Measurements from ENCODE around the gene ERICH6.

Gene ERICH6

DNA sequence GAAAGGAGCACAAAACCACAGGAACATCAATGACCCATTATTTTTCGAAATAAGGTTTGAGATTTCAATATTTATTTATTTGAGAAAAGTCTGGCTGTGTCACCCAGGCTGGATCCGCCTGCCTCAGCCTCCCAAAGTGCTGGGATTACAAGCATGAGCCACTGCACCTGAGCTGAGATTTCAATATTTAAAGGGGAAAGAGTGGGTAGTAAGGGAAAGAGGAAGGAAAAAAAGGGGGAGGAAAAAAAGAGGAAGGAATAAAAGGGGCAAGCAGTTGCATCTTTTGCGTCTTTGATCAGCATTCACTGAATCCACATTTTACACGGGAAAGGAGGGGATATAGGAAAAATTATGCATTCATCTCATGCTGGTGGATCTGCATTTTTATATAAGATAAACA is 47.4 kb downstream of the ERICH6 start:
- Histone ChIP-seq H3K27me3 (ENCODE audit: insufficient read depth, low read length) (no peaks in the 10 kb centered on the region), H2AK5ac (ENCODE audit: low read length) (no peak overlapping the region), H3K4me2 (ENCODE audit: low read length) (no peak overlapping the region), H4K8ac (ENCODE audit: low read depth, low read length) (no peak overlapping the region), H4K12ac (ENCODE audit: low read depth, low read length) (no peak overlapping the region), H3K36me3 (ENCODE audit: control insufficient read depth in 1 of 2, insufficient read depth in 2 of 2, low read length in 2 of 2) (no peaks in the 10 kb centered on the region), H2BK120ac (ENCODE audit: insufficient read depth, low read length, poor library complexity) (no peak overlapping the region), H3K9ac (ENCODE audit: low read length) (no peak overlapping the region), H3K4me1 (ENCODE audit: control insufficient read depth in 1 of 2, insufficient read depth in 2 of 2, low read length in 2 of 2) (no peaks in the 10 kb centered on the region), H2BK12ac (ENCODE audit: low read length) (no peak overlapping the region), H3K4ac (ENCODE audit: low read depth, low read length) (no peak overlapping the region), H3K14ac (ENCODE audit: low read length) (no peak overlapping the region), H3K18ac (ENCODE audit: low read length) (no peak overlapping the region), H3K9me3 (ENCODE audit: insufficient read depth, low read depth, low read length) (no peaks in the 10 kb centered on the region), H3K27ac (ENCODE audit: low read depth, low read length) (no peak overlapping the region), H3K79me1 (ENCODE audit: low read length) (no peaks in the 10 kb centered on the region), H3K23ac (ENCODE audit: low read length) (no peak overlapping the region), H4K91ac (ENCODE audit: low read depth, low read length) (no peak overlapping the region), H2AFZ (ENCODE audit: insufficient read depth, low read length, poor library complexity) (no peak overlapping the region), H3K79me2 (ENCODE audit: control insufficient read depth, insufficient read depth, low read length, poor library complexity) (no peaks in the 10 kb centered on the region), H2BK5ac (ENCODE audit: low read depth, low read length, poor library complexity) (no peak overlapping the region), H3K4me3 (ENCODE audit: low read depth, low read length) (no peak overlapping the region)
- no peak for DNase-seq
- WGBS (ENCODE audit: extremely low coverage, insufficient coverage, insufficient read length), result no CpG with 5 or more reads among the region's 4 CpGs

GRCh38 chr3:150653110-150653561 is 50.6 kb downstream of the ERICH6 start:
- no peaks in the 10 kb centered on the region for H3K27me3 ChIP-seq (ENCODE audit: insufficient read depth, low read length)
- no CpG with 5 or more reads among the region's 4 CpGs for WGBS (ENCODE audit: extremely low coverage, insufficient coverage, insufficient read length)
- no peak overlapping the region for H3K4me3 ChIP-seq (ENCODE audit: low read depth, low read length)
- no peaks in the 10 kb centered on the region for H3K9me3 ChIP-seq (ENCODE audit: insufficient read depth, low read depth, low read length)
- H2BK12ac ChIP-seq (ENCODE audit: low read length), result no peak overlapping the region
- no peak overlapping the region for H3K18ac ChIP-seq (ENCODE audit: low read length)
- H3K4me2 ChIP-seq (ENCODE audit: low read length), result no peak overlapping the region
- no peak overlapping the region for H2AFZ ChIP-seq (ENCODE audit: insufficient read depth, low read length, poor library complexity)
- no peak overlapping the region for H2AK5ac ChIP-seq (ENCODE audit: low read length)
- H2BK5ac ChIP-seq (ENCODE audit: low read depth, low read length, poor library complexity), result no peak overlapping the region
- H4K91ac ChIP-seq (ENCODE audit: low read depth, low read length), result no peak overlapping the region
- no peak overlapping the region for H2BK120ac ChIP-seq (ENCODE audit: insufficient read depth, low read length, poor library complexity)
- H4K12ac ChIP-seq (ENCODE audit: low read depth, low read length), result no peak overlapping the region
- no peaks in the 10 kb centered on the region for H3K36me3 ChIP-seq (ENCODE audit: control insufficient read depth in 1 of 2, insufficient read depth in 2 of 2, low read length in 2 of 2)
- peaks cover 2% of the 10 kb centered on the region for H3K79me1 ChIP-seq (ENCODE audit: low read length)
- no peaks in the 10 kb centered on the region for H3K4me1 ChIP-seq (ENCODE audit: control insufficient read depth in 1 of 2, insufficient read depth in 2 of 2, low read length in 2 of 2)
- no peak overlapping the region for H3K14ac ChIP-seq (ENCODE audit: low read length)
- H3K9ac ChIP-seq (ENCODE audit: low read length), result no peak overlapping the region
- no peak overlapping the region for H3K4ac ChIP-seq (ENCODE audit: low read depth, low read length)
- peak in 1 of 2 donors; percentile 4 for DNase-seq
- H3K27ac ChIP-seq (ENCODE audit: low read depth, low read length), result peak overlapping the region; percentile 59
- H4K8ac ChIP-seq (ENCODE audit: low read depth, low read length), result no peak overlapping the region
- H3K23ac ChIP-seq (ENCODE audit: low read length), result no peak overlapping the region
- H3K79me2 ChIP-seq (ENCODE audit: control insufficient read depth, insufficient read depth, low read length, poor library complexity), result no peaks in the 10 kb centered on the region

DNA sequence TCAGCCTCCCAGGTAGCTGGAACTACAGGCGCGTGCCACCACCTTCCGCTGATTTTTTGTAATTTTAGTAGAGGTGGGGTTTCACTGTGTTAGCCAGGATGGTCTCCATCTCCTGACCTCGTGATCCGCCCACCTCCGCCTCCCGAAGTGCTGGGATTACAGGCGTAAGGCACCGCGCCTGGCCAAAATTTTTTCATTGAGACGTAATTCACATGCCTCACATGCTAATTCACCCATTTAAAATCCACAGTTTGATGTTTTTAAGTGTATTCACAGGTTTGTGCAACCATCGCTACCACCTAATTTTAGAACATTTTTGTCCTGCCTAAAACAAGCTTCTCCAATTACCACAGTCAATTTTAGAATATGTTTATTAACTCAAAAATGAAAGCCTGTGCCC is 63.5 kb downstream of the ERICH6 start:
- no peaks in the 10 kb centered on the region for H3K36me3 ChIP-seq (ENCODE audit: control insufficient read depth in 1 of 2, insufficient read depth in 2 of 2, low read length in 2 of 2)
- H3K27ac ChIP-seq (ENCODE audit: low read depth, low read length), result no peak overlapping the region
- no peak overlapping the region for H3K4me3 ChIP-seq (ENCODE audit: low read depth, low read length)
- H2BK120ac ChIP-seq (ENCODE audit: insufficient read depth, low read length, poor library complexity), result no peak overlapping the region
- no peak overlapping the region for H2BK12ac ChIP-seq (ENCODE audit: low read length)
- no peak overlapping the region for H2BK5ac ChIP-seq (ENCODE audit: low read depth, low read length, poor library complexity)
- no peak overlapping the region for H3K14ac ChIP-seq (ENCODE audit: low read length)
- no peak overlapping the region for H3K4me2 ChIP-seq (ENCODE audit: low read length)
- no peak overlapping the region for H3K9ac ChIP-seq (ENCODE audit: low read length)
- H3K4me1 ChIP-seq (ENCODE audit: control insufficient read depth in 1 of 2, insufficient read depth in 2 of 2, low read length in 2 of 2), result no peaks in the 10 kb centered on the region
- no peaks in the 10 kb centered on the region for H3K27me3 ChIP-seq (ENCODE audit: insufficient read depth, low read length)
- H3K18ac ChIP-seq (ENCODE audit: low read length), result no peak overlapping the region
- H2AK5ac ChIP-seq (ENCODE audit: low read length), result no peak overlapping the region
- H4K8ac ChIP-seq (ENCODE audit: low read depth, low read length), result no peak overlapping the region
- no peak overlapping the region for H4K91ac ChIP-seq (ENCODE audit: low read depth, low read length)
- no CpG with 5 or more reads among the region's 12 CpGs for WGBS (ENCODE audit: extremely low coverage, insufficient coverage, insufficient read length)
- no peaks in the 10 kb centered on the region for H3K79me1 ChIP-seq (ENCODE audit: low read length)
- no peak overlapping the region for H3K23ac ChIP-seq (ENCODE audit: low read length)
- no peaks in the 10 kb centered on the region for H3K79me2 ChIP-seq (ENCODE audit: control insufficient read depth, insufficient read depth, low read length, poor library complexity)
- H3K9me3 ChIP-seq (ENCODE audit: insufficient read depth, low read depth, low read length), result no peaks in the 10 kb centered on the region
- H3K4ac ChIP-seq (ENCODE audit: low read depth, low read length), result no peak overlapping the region
- no peak overlapping the region for H2AFZ ChIP-seq (ENCODE audit: insufficient read depth, low read length, poor library complexity)
- H4K12ac ChIP-seq (ENCODE audit: low read depth, low read length), result no peak overlapping the region
- peak; percentile 66 to 83 for DNase-seq

DNA sequence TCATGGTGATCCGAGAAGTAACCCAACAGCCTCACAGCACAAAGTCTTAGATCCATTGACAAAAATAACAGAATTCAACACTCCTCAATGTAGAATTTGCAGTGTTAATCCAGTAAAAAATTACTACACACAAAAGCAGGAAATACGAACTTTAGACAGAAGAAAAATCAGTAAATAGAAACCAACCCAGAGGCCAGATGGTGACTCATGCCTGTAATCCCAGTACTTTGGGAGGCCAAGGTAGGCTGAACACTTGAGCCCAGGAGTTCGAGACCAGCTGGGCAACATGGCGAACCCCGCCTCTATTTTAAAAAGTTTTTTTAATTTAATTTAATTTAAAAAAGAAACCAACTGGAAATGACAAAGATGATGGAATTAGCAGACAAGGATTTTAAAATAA is 64.5 kb downstream of the ERICH6 start:
- H2AFZ ChIP-seq (ENCODE audit: insufficient read depth, low read length, poor library complexity), result no peak overlapping the region
- no peaks in the 10 kb centered on the region for H3K27me3 ChIP-seq (ENCODE audit: insufficient read depth, low read length)
- no peak overlapping the region for H3K4me2 ChIP-seq (ENCODE audit: low read length)
- H2BK12ac ChIP-seq (ENCODE audit: low read length), result no peak overlapping the region
- H2AK5ac ChIP-seq (ENCODE audit: low read length), result no peak overlapping the region
- no peak overlapping the region for H3K23ac ChIP-seq (ENCODE audit: low read length)
- H4K8ac ChIP-seq (ENCODE audit: low read depth, low read length), result no peak overlapping the region
- H3K27ac ChIP-seq (ENCODE audit: low read depth, low read length), result no peak overlapping the region
- H3K9ac ChIP-seq (ENCODE audit: low read length), result no peak overlapping the region
- no CpG with 5 or more reads among the region's 5 CpGs for WGBS (ENCODE audit: extremely low coverage, insufficient coverage, insufficient read length)
- H2BK120ac ChIP-seq (ENCODE audit: insufficient read depth, low read length, poor library complexity), result no peak overlapping the region
- H3K18ac ChIP-seq (ENCODE audit: low read length), result no peak overlapping the region
- no peak overlapping the region for H2BK5ac ChIP-seq (ENCODE audit: low read depth, low read length, poor library complexity)
- no peak overlapping the region for H3K14ac ChIP-seq (ENCODE audit: low read length)
- no peak overlapping the region for H4K91ac ChIP-seq (ENCODE audit: low read depth, low read length)
- no peak overlapping the region for H3K4me3 ChIP-seq (ENCODE audit: low read depth, low read length)
- no peak overlapping the region for H4K12ac ChIP-seq (ENCODE audit: low read depth, low read length)
- H3K4me1 ChIP-seq (ENCODE audit: control insufficient read depth in 1 of 2, insufficient read depth in 2 of 2, low read length in 2 of 2), result no peaks in the 10 kb centered on the region
- no peak for DNase-seq
- H3K4ac ChIP-seq (ENCODE audit: low read depth, low read length), result no peak overlapping the region
- H3K79me2 ChIP-seq (ENCODE audit: control insufficient read depth, insufficient read depth, low read length, poor library complexity), result no peaks in the 10 kb centered on the region
- H3K36me3 ChIP-seq (ENCODE audit: control insufficient read depth in 1 of 2, insufficient read depth in 2 of 2, low read length in 2 of 2), result no peaks in the 10 kb centered on the region
- no peaks in the 10 kb centered on the region for H3K79me1 ChIP-seq (ENCODE audit: low read length)
- no peaks in the 10 kb centered on the region for H3K9me3 ChIP-seq (ENCODE audit: insufficient read depth, low read depth, low read length)

Measured in trophoblast cell (in vitro differentiated cells and primary cell).